ENCODE data around the gene DDX11. TPM values are rescaled to one million over a fixed set of nuclear protein-coding genes. Genes with fewer than 3 reads are reported as not detected.
"Not testable (repeated sequence)": the region's sequence is repeated elsewhere in the genome, so short reads cannot be mapped to it uniquely, and the experiment has no call there.

Gene DDX11
- polyA plus RNA-seq, 1 donor from 2014 or later: 22.3 TPM

DNA sequence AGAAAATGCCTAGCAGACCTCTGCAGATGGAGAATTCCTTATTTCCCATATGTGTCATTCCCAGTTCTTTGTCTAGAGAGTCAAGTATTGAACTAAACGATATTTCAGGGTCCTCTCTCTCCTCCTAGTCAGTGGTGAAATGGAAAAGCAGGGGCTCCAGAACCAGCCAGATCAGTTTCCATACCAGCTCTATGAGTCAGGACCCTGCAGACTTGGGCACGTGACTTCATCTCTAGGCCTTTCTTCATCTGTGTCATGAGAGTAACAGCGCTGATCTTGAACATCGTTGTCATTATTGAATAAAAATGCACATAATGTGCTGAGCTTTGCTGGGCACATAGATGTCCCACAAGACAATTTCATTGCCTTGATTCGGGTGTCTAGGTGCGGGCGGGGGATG is 23.1 kb upstream of the DDX11 start:
- not testable (repeated sequence) for H3K4me1 Mint-ChIP-seq, H3K27me3 Mint-ChIP-seq, H3K9me3 Mint-ChIP-seq, H3K27ac Mint-ChIP-seq, H3K4me3 Mint-ChIP-seq, H3K36me3 Mint-ChIP-seq

DNA sequence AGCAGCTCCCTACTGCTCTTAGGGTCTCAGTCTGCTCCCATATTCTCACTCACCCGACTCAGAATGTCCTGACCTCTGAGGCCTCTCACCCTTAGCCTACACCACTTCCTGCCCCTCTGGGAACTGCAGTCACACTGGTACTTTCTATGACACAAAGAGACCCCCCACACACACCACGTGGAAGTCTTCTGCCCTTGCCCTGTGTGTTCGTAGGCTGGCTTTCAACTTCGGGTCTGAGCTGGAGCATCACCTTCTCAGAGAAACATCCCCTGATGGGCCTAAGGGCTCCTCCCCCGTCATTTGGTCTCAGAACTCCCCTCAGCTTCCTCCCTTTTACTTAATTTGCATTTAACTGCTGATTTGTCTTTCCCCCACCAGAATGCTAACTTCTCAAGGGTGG is 22.0 kb upstream of the DDX11 start:
- not testable (repeated sequence) for H3K9me3 Mint-ChIP-seq, H3K36me3 Mint-ChIP-seq, H3K27me3 Mint-ChIP-seq, H3K4me3 Mint-ChIP-seq, H3K27ac Mint-ChIP-seq, H3K4me1 Mint-ChIP-seq

DNA sequence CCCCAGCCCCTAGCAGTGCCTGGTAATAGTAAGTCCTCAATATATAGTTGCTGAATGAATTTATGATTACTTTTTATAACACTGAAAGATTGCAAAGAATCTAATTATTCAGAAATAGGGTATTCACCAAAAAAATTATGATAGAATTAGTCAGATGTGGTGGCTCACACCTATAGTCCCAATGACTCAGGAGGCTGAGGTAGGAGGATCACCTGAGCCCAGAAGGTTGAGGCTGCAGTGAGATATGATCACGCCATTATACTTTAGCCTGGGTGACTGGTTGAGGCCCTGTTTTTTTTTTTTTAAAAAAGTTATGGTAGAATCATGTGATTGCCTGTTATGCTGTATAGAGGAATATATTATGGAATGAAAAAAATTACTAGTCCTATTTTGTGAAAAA is 21.5 kb upstream of the DDX11 start:
- not testable (repeated sequence) for H3K27ac Mint-ChIP-seq, H3K36me3 Mint-ChIP-seq, H3K4me1 Mint-ChIP-seq, H3K4me3 Mint-ChIP-seq, H3K27me3 Mint-ChIP-seq, H3K9me3 Mint-ChIP-seq

DNA sequence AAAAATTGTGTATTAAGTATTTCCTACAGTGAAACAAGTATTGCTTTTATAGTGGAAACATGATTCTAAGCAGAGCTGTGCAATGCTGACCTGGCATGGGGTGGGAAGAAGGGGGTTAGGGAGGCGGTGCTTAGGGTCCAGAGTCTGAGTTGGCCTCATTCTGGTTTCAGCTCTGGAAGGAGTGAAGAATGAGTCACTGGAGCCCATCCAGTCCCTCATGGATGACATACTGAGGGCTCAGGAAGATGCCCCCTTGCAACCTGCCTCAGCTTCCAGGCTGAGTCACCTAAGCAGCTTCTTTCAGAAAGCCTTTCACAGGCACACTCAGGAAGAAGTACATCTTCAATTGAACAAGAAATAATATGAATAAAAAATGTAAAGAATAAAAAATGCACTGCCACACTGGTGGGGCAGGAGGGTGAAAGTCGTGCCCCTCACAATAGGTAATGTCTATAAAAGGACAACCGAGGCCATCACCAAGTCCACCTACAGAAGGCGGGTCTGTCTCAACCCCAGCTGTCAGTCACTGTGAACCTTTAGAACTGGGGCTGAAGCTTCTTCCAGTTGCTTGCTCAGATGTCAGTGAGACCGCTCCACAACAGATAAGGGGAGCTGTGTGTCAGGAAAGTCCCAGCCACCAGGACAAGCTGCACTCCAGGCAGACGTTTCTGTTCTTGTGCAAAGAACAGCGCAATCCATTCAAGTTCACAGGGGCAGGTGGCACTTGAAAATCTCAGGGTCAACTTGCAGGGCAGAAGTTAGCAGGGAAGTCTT is 20.8 kb upstream of the DDX11 start:
- H3K27me3 Mint-ChIP-seq, H3K36me3 Mint-ChIP-seq, H3K4me1 Mint-ChIP-seq, H3K9me3 Mint-ChIP-seq, H3K27ac Mint-ChIP-seq, H3K4me3 Mint-ChIP-seq: not testable (repeated sequence)

DNA sequence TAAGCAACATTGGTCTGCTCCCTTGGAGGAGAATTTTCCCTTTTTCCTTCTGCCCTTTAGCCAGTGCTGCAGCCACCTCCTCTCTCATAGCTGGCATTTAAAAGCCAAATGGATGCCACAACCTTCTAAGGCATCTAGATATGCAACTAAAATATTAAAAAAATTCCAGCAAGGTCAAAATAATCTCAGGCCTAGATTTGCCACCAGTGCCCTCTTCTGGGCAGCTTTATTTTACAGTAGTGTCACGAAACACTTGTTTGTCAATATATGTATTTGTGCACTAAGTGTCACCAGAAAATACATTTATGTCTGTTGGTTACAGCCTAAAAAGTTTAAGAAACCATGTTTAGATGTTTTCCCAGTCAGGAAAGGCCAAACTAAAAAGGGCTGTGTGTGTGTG is 19.7 kb upstream of the DDX11 start:
- not testable (repeated sequence) for H3K36me3 Mint-ChIP-seq, H3K4me3 Mint-ChIP-seq, H3K27ac Mint-ChIP-seq, H3K27me3 Mint-ChIP-seq, H3K9me3 Mint-ChIP-seq, H3K4me1 Mint-ChIP-seq

DNA sequence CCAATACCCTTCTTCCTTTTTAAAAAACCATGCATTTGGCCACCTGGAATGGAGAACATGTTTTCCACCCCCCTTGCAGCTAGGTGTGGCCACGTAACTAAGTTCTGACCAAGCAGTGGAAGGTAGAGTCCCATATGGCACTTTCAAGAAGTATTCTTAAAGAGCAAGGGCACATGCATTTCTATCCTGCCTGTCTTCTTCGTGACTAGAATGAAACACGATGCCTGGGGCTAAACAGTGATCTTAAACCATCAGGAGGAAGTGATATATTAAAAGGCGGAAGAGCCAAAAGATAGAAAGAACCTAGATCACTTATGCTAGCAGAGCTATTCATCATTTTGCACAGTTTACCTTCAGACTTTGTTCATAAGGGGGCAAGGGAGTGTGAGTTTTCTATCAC is 16.0 kb upstream of the DDX11 start:
- Mint-ChIP-seq H3K4me1 (no peaks in the 10 kb centered on the region), H3K9me3 (no peaks in the 10 kb centered on the region), H3K36me3 (no peaks in the 10 kb centered on the region), H3K4me3 (no peak overlapping the region), H3K27ac (no peak overlapping the region), H3K27me3 (no peaks in the 10 kb centered on the region)

DNA sequence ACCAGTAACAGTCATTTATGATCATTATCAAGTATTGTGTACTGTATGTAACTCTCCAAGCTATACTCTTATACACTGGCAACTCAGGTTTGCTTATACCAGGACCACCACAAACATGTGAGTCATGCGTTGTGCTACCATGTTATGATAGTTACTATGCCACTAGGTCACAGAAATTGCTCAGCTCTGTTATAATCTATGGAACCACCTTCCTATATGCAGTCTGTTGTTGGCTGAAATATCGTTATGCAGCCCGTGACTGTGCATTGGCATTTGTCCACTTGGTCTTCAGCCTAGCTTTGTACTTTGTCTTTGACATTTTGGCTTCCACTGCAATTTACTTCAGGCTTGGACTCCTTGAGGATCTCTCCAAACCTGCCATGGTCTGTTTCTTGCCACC is 7.5 kb upstream of the DDX11 start:
- peak overlapping the region in 1 of 3 donors; percentile 41 for H3K27ac Mint-ChIP-seq
- not testable (repeated sequence) for H3K36me3 Mint-ChIP-seq, H3K4me3 Mint-ChIP-seq

DNA sequence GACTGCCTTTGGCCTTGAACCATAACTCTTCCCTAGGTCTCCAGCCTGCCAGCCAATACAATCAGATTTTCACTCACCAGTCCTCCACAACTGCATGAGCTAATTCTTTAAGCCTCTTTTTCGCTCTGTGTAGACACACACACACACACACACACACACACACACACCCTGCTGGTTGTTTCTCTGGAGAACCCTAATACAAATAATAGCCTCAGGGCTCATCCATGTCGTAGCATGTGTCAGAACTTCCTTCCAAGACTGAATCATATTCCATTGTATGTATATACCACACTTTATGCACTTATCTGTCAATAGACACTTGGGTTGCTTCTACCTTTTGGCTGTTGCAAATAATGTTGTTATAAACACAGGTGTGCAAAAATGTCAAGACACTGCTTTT is 6.0 kb upstream of the DDX11 start:
- H3K9me3 Mint-ChIP-seq, H3K4me1 Mint-ChIP-seq, H3K4me3 Mint-ChIP-seq, H3K27ac Mint-ChIP-seq, H3K36me3 Mint-ChIP-seq, H3K27me3 Mint-ChIP-seq: not testable (repeated sequence)

More for the DNA sequence above, 7.5 kb upstream of the DDX11 start:
- H3K9me3 Mint-ChIP-seq, H3K27me3 Mint-ChIP-seq, H3K4me1 Mint-ChIP-seq: not testable (repeated sequence)

DNA sequence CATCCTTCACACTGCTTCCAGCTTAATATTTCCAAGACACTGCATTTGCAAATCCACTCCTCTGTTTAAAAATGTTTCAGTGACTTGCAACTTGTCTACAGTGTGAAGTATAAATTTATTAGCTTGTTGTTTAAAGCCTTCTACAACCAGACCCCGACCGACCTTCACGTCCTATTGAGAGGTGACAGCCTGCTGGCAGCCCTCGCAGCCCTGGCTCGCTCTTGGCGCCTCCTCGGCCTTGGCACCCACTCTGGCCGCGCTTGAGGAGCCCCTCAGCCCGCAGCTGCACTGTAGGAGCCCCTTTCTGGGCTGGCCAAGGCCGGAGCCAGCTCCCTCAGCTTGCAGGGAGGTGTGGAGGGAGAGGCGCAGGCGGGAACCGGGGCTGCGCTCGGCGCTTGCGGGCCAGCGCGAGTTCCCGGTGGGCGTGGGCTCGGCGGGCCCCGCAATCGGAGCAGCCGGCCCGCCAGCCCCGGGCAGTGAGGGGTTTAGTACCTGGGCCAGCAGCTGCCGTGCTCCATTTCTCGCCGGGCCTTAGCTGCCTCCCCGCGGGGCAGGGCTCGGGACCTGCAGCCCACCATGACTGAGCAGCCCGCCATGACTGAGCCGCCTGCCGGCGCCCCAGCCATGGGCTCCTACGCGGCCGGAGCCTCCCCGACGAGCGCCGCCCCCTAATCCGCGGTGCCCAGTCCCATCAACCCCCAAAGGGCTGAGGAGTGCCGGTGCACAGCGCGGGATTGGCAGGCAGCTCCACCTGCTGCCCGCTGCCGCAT is 2.5 kb upstream of the DDX11 start:
- not testable (repeated sequence) for H3K27me3 Mint-ChIP-seq, H3K4me3 Mint-ChIP-seq, H3K36me3 Mint-ChIP-seq, H3K27ac Mint-ChIP-seq, H3K9me3 Mint-ChIP-seq
- H3K4me1 Mint-ChIP-seq: peaks cover 9 to 26% (median 12%) of the 10 kb centered on the region in 3 donors

DNA sequence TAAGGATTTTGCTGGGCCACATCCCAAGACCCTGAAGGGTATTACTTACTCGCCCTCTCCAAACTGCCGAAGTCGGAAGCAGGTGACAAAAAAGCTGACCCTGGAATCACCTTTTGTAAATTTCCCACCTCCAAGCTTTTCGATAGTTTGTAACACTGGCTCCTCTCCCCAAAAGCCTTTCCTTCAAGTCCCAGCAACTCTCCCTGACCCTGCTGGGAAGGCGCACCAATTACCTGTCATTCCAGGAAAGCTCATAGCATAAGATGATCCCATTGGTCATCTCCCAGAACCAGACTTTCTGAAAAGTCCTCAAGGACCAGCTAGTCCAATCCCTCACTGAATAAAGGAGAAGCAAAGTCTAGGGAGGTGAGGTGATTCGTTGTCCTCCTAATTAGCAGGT is 698 bp upstream of the DDX11 start:
- peaks cover 11 to 29% (median 12%) of the 10 kb centered on the region in 3 donors for H3K4me1 Mint-ChIP-seq
- H3K9me3 Mint-ChIP-seq, H3K36me3 Mint-ChIP-seq, H3K27me3 Mint-ChIP-seq: not testable (repeated sequence)
- H3K27ac Mint-ChIP-seq: peak overlapping the region; percentile 95 to 96 (median 96)
- peak overlapping the region; percentile 93 to 99 (median 98) for H3K4me3 Mint-ChIP-seq

DNA sequence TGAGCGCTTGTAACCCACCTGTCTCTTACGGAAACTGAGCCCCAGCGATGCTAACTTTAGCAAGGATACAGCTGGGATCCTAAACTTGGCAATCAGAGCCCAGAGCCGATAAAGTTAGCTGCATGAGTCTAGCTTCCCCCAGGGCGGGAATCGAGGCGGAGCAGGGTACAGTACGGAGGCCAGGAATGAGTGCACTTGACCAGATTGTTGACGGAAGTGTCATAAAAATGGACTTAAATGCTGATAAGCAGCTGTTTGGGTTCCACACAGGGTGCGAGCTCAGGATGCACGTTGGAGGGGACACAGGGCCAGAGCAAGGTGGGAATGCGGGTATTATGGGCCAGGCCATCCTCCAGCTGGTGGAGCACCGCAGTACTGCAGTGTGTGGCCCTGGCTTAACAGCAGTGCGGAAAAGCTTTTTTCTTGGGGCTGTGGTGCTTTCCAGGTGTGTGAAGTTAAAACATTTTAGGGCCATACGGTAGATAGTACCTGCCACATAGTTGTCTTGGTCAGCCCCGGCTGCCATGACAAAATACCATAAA is 744 bp downstream of the DDX11 start:
- H3K9me3 Mint-ChIP-seq, H3K27me3 Mint-ChIP-seq, H3K36me3 Mint-ChIP-seq: not testable (repeated sequence)
- Mint-ChIP-seq H3K4me3 (peak overlapping the region; percentile 93 to 99 (median 98)), H3K4me1 (peaks cover 11 to 29% (median 12%) of the 10 kb centered on the region in 3 donors), H3K27ac (peak overlapping the region; percentile 95 to 96 (median 96))

DNA sequence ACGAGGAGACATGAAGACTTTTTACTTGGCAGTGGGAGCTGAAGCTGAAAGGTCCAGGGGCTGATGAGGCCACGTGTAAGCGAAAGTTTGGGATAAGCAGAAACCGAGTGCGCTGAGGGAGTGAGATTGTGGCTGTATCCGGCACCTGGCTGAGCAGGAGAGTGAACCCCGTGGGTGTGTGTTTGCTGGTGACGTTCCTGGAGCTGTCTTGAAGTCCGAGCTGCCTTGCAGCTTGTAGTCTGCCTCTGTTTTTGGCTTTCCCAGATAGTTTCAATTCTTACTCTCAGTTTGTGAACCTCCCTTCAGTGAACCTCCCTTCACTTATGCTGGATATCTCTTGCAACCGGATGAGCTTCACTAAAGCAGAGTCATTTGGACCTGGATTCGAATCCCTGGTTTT is 2.5 kb downstream of the DDX11 start:
- Mint-ChIP-seq H3K4me3 (peak overlapping the region in 2 of 4 donors; percentile 57 to 79), H3K4me1 (peaks cover 13 to 38% (median 17%) of the 10 kb centered on the region in 3 donors)
- H3K36me3 Mint-ChIP-seq, H3K27me3 Mint-ChIP-seq, H3K9me3 Mint-ChIP-seq, H3K27ac Mint-ChIP-seq: not testable (repeated sequence)

DNA sequence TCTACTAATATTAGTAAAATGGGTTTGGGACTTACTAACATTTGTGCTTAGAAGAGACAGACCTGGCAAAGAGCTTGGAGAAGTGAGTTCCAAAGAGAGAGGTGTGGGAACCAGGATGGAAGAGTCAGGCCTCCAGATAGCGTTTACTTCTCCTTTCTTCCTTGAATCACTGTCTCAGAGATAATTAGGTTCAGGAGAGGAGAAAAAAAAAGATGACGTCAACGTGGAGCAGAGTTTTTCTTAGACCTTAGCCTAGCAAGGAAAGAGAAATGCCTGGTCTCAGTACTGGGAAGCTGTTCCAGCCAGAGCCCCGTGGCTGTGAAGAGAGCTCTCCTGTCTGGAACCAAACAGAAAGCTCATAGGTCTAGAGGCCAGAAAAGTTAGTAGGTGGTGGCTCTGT is 3.4 kb downstream of the DDX11 start:
- Mint-ChIP-seq H3K4me1 (peaks cover 13 to 39% (median 17%) of the 10 kb centered on the region in 3 donors), H3K4me3 (peak overlapping the region in 1 of 4 donors; percentile 79)
- not testable (repeated sequence) for H3K9me3 Mint-ChIP-seq, H3K27me3 Mint-ChIP-seq, H3K36me3 Mint-ChIP-seq, H3K27ac Mint-ChIP-seq

DNA sequence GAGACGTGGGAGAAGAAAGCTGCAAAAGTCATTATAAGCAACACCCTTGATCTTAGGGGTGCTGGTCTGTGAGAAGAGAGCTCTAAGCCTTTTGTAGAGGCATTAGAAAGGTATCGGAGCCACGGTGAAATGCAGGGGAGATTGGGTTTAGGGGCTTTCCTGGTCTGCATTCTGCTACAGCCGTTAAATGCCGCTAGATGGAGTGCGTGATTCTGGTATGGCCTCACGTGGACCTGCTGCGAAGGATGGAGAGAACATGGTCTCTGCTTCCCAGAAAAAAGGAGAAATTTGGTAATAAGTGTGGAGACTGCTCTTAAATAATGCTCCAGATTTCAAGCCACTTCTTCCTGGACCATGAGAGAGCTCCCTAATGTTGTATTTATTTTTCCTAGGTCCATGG is 4.3 kb downstream of the DDX11 start:
- not testable (repeated sequence) for H3K4me3 Mint-ChIP-seq, H3K27me3 Mint-ChIP-seq, H3K27ac Mint-ChIP-seq, H3K9me3 Mint-ChIP-seq, H3K36me3 Mint-ChIP-seq
- H3K4me1 Mint-ChIP-seq: peaks cover 10 to 34% (median 14%) of the 10 kb centered on the region in 3 donors

DNA sequence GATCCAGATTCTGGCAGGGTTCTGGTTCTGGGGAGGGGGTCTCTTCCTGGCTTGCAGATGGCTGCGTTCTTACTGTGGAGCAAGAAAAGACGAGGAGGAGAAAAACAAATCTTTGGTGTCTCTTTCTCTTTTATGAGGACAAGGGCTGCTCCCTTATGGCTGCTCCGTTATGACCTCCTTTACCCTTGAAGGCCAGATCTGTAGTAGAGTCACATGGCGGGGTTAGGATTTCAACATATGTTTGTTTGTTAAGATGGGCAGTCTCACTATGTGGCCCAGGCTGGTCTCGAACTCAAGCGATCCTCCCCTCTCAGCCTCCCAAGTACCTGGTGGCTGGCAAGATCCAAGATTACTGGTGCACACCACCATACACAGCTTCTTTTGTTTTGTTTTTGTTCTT is 5.8 kb downstream of the DDX11 start:
- not testable (repeated sequence) for H3K36me3 Mint-ChIP-seq

DNA sequence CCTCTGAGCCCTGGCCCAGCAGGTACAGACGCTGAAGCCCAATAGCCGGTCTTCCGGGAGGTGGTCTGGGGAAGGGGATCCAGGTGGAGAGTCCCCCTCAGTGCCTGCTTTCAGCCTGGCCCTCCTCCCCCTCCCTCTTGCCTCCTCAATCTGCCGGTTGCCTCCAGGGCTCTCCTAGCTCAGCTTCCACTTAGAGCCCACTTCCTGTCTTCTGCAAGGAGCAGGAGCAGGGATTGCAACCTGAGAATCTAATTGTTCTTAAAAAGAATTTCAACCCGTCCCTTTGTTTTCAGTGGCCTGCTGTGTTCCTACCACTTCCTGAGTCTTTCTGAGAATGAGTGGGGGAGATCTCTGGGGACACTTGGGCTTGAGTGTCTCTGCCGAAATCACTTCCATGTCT is 6.6 kb downstream of the DDX11 start:
- not testable (repeated sequence) for H3K27me3 Mint-ChIP-seq, H3K36me3 Mint-ChIP-seq, H3K27ac Mint-ChIP-seq, H3K4me3 Mint-ChIP-seq, H3K9me3 Mint-ChIP-seq
- H3K4me1 Mint-ChIP-seq: peaks cover 8 to 17% (median 8%) of the 10 kb centered on the region in 3 donors

More for the DNA sequence above, 5.8 kb downstream of the DDX11 start:
- H3K4me3 Mint-ChIP-seq, H3K9me3 Mint-ChIP-seq, H3K27ac Mint-ChIP-seq, H3K27me3 Mint-ChIP-seq: not testable (repeated sequence)
- H3K4me1 Mint-ChIP-seq: peaks cover 10 to 22% (median 10%) of the 10 kb centered on the region in 3 donors
